ENCODE data around the gene APOL1. TPM values are rescaled to one million over a fixed set of nuclear protein-coding genes. Genes with fewer than 3 reads are reported as not detected.

APOL1 gene
- total and polyA plus RNA-seq, 2 of the 13 experiments (the other 11 are each of a cell fraction or from before 2014, with no cell fraction given): 20.3 to 75.0 TPM

DNA sequence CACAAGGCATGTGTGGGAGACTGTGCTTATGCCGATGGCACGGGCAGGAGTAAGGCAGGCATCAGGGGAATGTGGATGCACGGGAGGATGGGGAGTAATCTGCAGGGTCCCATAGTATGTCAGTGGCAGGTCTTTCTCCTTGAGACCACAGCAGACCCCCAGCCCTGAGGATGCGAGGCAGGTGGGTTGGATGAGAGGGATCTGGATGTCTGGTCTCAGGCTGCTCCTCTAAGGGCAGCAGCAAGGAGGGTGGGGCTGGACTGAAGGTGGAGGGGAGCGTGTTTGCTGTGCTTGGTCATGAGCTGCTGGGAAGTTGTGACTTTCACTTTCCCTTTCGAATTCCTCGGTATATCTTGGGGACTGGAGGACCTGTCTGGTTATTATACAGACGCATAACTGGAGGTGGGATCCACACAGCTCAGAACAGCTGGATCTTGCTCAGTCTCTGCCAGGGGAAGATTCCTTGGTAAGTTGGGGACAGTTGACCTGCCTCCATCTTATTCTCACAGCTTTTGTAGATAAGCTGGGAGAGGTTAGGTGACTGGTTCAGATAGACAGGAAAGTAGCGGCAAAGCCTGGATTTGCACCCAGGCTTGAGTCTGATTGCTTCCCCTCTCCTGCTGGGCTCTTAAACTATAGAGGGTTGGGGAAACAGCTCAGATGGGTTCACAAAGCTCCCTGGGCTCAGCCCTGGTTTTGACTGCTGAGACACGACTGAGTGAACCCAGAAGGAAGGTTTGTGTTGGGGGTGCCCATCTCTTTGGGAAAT, at the start of gene APOL1 (continued):
- TF ChIP-seq MAZ (IDR thresholded peaks at IDR 0.05; ENCODE audit: borderline replicate concordance, low read depth, low read length): no peak
- 0 out of 2 replicates have a peak, but pooled peaks have one; percentile 44 for TF ChIP-seq MAZ (CRISPR knock-in tag; IDR thresholded peaks at IDR 0.05; ENCODE audit: low read depth)
- TF ChIP-seq GLI4 (CRISPR knock-in tag; IDR thresholded peaks at IDR 0.05; ENCODE audit: borderline replicate concordance): 0 out of 2 replicates have a peak, but pooled peaks have one; percentile 59
- peak; percentile 32; the same call in 1 of the 2 replicates for TF ChIP-seq ZNF691 (CRISPR knock-in tag; IDR thresholded peaks at IDR 0.05; ENCODE audit: borderline replicate concordance, low read depth)
- 0 out of 2 replicates have a peak, but pooled peaks have one; percentile 30 for TF ChIP-seq MED1 (CRISPR knock-in tag; IDR thresholded peaks at IDR 0.05)
- peak; percentile 26; the same call in 1 of the 2 replicates for TF ChIP-seq ZFP91 (CRISPR knock-in tag; IDR thresholded peaks at IDR 0.05; ENCODE audit: borderline replicate concordance)
- TF ChIP-seq ZNF781 (CRISPR knock-in tag; IDR thresholded peaks at IDR 0.05; ENCODE audit: borderline replicate concordance, not compliant biosample characterization): no peak
- TF ChIP-seq, protein P1, sequence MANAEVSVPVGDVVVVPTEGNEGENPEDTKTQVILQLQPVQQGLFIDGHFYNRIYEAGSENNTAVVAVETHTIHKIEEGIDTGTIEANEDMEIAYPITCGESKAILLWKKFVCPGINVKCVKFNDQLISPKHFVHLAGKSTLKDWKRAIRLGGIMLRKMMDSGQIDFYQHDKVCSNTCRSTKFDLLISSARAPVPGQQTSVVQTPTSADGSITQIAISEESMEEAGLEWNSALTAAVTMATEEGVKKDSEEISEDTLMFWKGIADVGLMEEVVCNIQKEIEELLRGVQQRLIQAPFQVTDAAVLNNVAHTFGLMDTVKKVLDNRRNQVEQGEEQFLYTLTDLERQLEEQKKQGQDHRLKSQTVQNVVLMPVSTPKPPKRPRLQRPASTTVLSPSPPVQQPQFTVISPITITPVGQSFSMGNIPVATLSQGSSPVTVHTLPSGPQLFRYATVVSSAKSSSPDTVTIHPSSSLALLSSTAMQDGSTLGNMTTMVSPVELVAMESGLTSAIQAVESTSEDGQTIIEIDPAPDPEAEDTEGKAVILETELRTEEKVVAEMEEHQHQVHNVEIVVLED (CRISPR knock-in tag; IDR thresholded peaks at IDR 0.05; ENCODE audit: borderline replicate concordance): 0 out of 2 replicates have a peak, but pooled peaks have one; percentile 13
- no peak for TF ChIP-seq THAP9 (CRISPR knock-in tag; IDR thresholded peaks at IDR 0.05; ENCODE audit: borderline replicate concordance)
- no peak for TF ChIP-seq NCOA1 (CRISPR knock-in tag; IDR thresholded peaks at IDR 0.05)
- TF ChIP-seq ARNT2 (CRISPR knock-in tag; IDR thresholded peaks at IDR 0.05; ENCODE audit: low read depth): no peak
- no peak for TF ChIP-seq TARDBP (CRISPR knock-in tag; IDR thresholded peaks at IDR 0.05)
- no peak for TF ChIP-seq HMGA1 (CRISPR knock-in tag; conservative IDR thresholded peaks at IDR 0.05)
- TF ChIP-seq, protein P2, sequence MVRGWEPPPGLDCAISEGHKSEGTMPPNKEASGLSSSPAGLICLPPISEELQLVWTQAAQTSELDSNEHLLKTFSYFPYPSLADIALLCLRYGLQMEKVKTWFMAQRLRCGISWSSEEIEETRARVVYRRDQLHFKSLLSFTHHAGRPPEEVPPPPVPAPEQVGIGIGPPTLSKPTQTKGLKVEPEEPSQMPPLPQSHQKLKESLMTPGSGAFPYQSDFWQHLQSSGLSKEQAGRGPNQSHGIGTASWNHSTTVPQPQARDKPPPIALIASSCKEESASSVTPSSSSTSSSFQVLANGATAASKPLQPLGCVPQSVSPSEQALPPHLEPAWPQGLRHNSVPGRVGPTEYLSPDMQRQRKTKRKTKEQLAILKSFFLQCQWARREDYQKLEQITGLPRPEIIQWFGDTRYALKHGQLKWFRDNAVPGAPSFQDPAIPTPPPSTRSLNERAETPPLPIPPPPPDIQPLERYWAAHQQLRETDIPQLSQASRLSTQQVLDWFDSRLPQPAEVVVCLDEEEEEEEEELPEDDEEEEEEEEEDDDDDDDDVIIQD (CRISPR knock-in tag; IDR thresholded peaks at IDR 0.05; ENCODE audit: low read depth): no peak
- peak; percentile 42; the same call in 1 of the 2 replicates for TF ChIP-seq TAF1 (CRISPR knock-in tag; IDR thresholded peaks at IDR 0.05)
- no peak for TF ChIP-seq THAP8 (CRISPR knock-in tag; IDR thresholded peaks at IDR 0.05; ENCODE audit: borderline replicate concordance)
- 0 out of 2 replicates have a peak, but pooled peaks have one; percentile 25 for TF ChIP-seq MAX (IDR thresholded peaks at IDR 0.05)
- no peak for TF ChIP-seq ZFP36L2 (CRISPR knock-in tag; IDR thresholded peaks at IDR 0.05)
